ENCODE data around the gene SRSF4.
"Not testable (repeated sequence)": the region's sequence is repeated elsewhere in the genome, so short reads cannot be mapped to it uniquely, and the experiment has no call there.

SRSF4 gene

GRCh38 chr1:29119121-29119929 lies 62.4 kb downstream of the SRSF4 start:
- no peak for TF ChIP-seq CTCF (IDR thresholded peaks at IDR 0.05; ENCODE audit: insufficient read depth, low read depth, low read length, missing control alignments)
- no peak for DNase-seq (ENCODE audit: low read depth)
- H3K4me3 ChIP-seq (ENCODE audit: low read depth, low read length): no peak overlapping the region

GRCh38 chr1:29117381-29117780 lies 64.3 kb downstream of the SRSF4 start:
- no peak overlapping the region for H3K4me3 ChIP-seq (ENCODE audit: low read depth, low read length)
- DNase-seq (ENCODE audit: low read depth): no peak
- TF ChIP-seq CTCF (IDR thresholded peaks at IDR 0.05; ENCODE audit: insufficient read depth, low read depth, low read length, missing control alignments): no peak

- H3K4me3 ChIP-seq (ENCODE audit: low read depth, low read length): no peak overlapping the region
- DNase-seq (ENCODE audit: low read depth): no peak
- no peak for TF ChIP-seq CTCF (IDR thresholded peaks at IDR 0.05; ENCODE audit: insufficient read depth, low read depth, low read length, missing control alignments)
Observed at GRCh38 chr1:29114654-29115053, 67.0 kb downstream of the SRSF4 start.

GRCh38 chr1:29113413-29114117 lies 68.1 kb downstream of the SRSF4 start:
- no peak overlapping the region for H3K4me3 ChIP-seq (ENCODE audit: low read depth, low read length)
- no peak for DNase-seq (ENCODE audit: low read depth)
- TF ChIP-seq CTCF (IDR thresholded peaks at IDR 0.05; ENCODE audit: insufficient read depth, low read depth, low read length, missing control alignments): no peak

GRCh38 chr1:29112705-29113412 lies 68.8 kb downstream of the SRSF4 start:
- no peak for TF ChIP-seq CTCF (IDR thresholded peaks at IDR 0.05; ENCODE audit: insufficient read depth, low read depth, low read length, missing control alignments)
- no peak for DNase-seq (ENCODE audit: low read depth)
- H3K4me3 ChIP-seq (ENCODE audit: low read depth, low read length): no peak overlapping the region

- H3K4me3 ChIP-seq (ENCODE audit: low read depth, low read length); DNase-seq (ENCODE audit: low read depth): not testable (repeated sequence)
Observed at GRCh38 chr1:29108041-29108440, 73.7 kb downstream of the SRSF4 start.

GRCh38 chr1:29105822-29106221 lies 75.9 kb downstream of the SRSF4 start:
- DNase-seq (ENCODE audit: low read depth): no peak
- no peak overlapping the region for H3K4me3 ChIP-seq (ENCODE audit: low read depth, low read length)
- no peak for TF ChIP-seq CTCF (IDR thresholded peaks at IDR 0.05; ENCODE audit: insufficient read depth, low read depth, low read length, missing control alignments)

All from GM12865 (cell line).